Mucosa of descending colon (tissue), 3 donors: ENCODE data around the gene NCMAP. TPM values are rescaled to one million over a fixed set of nuclear protein-coding genes. Genes with fewer than 3 reads are reported as not detected.

Experiments used
- ATAC-seq: fragments of 200-7000 bp; cut with Tn5 transposase; one replicate; pipeline ENCODE4 v1.9.1; 2020; ENCODE audit warnings: mild to moderate bottlenecking, moderate library complexity
- DNase-seq, 3 donors: peaks; one replicate each; pipeline ENCODE4 v3.0.0-alpha.2; 2020
- H3K36me3 ChIP-seq: fragments of 200-600 bp; one replicate; pipeline ENCODE4 v1.8.0; 2021; ENCODE audit warnings: low read depth, mild to moderate bottlenecking
- H3K4me1 ChIP-seq: fragments of 200-600 bp; one replicate; pipeline ENCODE4 v1.8.0; 2021; ENCODE audit warnings: low read depth, mild to moderate bottlenecking
- H3K4me3 ChIP-seq: fragments of 200-600 bp; one replicate; pipeline ENCODE4 v1.8.0; 2021; ENCODE audit warnings: mild to moderate bottlenecking
- H3K9me3 ChIP-seq: fragments of 200-600 bp; one replicate; pipeline ENCODE4 v1.8.0; 2021; ENCODE audit warnings: mild to moderate bottlenecking
- intact Hi-C, 2 donors: fragments of 100-400 bp; cut with DNase I in 1 of 2; cut with micrococcal nuclease in 1 of 2; formaldehyde crosslinking; loops; one replicate each; pipeline versions ENCODE4 v1.11.0 to v1.11.1; 2022; cut with DNase I, micrococcal nuclease
- total RNA-seq, 3 donors: library from RNA; stranded (reverse); fragmentation: NEBNext Ultra II Directional in 2 of 3; extraction: Animal tissue kit (Norgen Biotek cat#: 25700) in 2 of 3; gene quantifications; one replicate each; pipeline versions ENCODE4 v1.2.1 to v1.2.4, GENCODE V29; 2021 to 2023
- TF ChIP-seq, protein P1 (sequence below): fragments of 200-600 bp; IDR thresholded peaks from one replicate; pipeline ENCODE4 v1.8.0; 2022; ENCODE audit warnings: antibody characterized with exemption, mild to moderate bottlenecking
- donor health status: DM: no; HTN: no; CAD: no; lungs with moderate emphysema.
- donor health status: DM: no; HTN: no; CAD: no.
- donor health status: DM: no; HTN: yes; CAD: no.

Gene NCMAP
- total RNA-seq, 3 donors from 2014 or later, result 0.60 to 1.9 (median 1.9) TPM

- Histone ChIP-seq H3K36me3 (no peaks in the 10 kb centered on the region), H3K4me1 (no peaks in the 10 kb centered on the region), H3K9me3 (no peaks in the 10 kb centered on the region), H3K4me3 (no peak overlapping the region)
- TF ChIP-seq, protein P1, sequence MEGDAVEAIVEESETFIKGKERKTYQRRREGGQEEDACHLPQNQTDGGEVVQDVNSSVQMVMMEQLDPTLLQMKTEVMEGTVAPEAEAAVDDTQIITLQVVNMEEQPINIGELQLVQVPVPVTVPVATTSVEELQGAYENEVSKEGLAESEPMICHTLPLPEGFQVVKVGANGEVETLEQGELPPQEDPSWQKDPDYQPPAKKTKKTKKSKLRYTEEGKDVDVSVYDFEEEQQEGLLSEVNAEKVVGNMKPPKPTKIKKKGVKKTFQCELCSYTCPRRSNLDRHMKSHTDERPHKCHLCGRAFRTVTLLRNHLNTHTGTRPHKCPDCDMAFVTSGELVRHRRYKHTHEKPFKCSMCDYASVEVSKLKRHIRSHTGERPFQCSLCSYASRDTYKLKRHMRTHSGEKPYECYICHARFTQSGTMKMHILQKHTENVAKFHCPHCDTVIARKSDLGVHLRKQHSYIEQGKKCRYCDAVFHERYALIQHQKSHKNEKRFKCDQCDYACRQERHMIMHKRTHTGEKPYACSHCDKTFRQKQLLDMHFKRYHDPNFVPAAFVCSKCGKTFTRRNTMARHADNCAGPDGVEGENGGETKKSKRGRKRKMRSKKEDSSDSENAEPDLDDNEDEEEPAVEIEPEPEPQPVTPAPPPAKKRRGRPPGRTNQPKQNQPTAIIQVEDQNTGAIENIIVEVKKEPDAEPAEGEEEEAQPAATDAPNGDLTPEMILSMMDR, result no peak
- intact Hi-C loops, result no loop called here
- ATAC-seq (no peak), DNase-seq (no peak)
Observed at GRCh38 chr1:24600551-24600950, 44.7 kb downstream of the NCMAP start.

DNA sequence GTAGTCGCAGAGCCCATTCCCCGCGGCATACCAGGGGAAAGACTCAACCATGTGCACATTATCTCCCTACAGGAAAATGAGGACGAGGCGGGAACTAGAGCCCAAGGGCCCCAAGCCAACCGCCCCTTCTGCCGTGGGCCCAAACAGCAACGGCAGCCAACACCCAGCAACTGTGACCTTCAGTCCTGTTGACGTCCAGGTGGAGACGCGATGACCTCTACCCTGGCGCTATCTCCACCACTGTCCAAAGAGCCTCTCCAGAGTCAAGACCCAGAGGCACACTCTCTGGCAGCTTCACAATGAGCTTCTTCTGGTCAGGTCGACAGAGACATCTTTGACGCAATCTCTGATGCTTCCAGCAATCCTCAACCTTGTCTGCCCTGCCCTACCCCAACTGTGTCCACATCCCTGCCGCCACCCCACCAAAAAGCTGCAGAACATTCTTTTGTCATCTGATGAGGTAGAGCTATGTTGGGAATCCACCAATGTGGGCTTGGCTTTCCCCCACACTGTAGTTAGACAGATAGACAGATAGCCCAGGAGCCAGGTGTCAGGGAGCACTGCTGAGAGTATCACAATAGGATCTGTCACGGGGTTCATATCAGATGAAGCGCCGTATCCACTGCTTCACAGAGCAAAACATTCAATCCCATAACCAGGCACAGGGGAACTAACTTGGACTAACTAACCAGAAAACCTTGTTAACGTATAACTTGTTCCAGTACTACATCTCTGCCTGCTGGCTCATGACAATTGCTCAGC is 49.8 kb downstream of the NCMAP start:
- Histone ChIP-seq H3K9me3 (no peaks in the 10 kb centered on the region), H3K4me3 (no peak overlapping the region), H3K36me3 (no peaks in the 10 kb centered on the region), H3K4me1 (no peaks in the 10 kb centered on the region)
- intact Hi-C loops, result no loop called here
- DNase-seq, result no peak
- TF ChIP-seq, protein P1, result no peak
- no peak for ATAC-seq

GRCh38 chr1:24606296-24606605 is 50.4 kb downstream of the NCMAP start:
- TF ChIP-seq, protein P1, result no peak
- intact Hi-C loops, result no loop called here
- H3K36me3 ChIP-seq, result no peaks in the 10 kb centered on the region
- H3K4me3 ChIP-seq, result no peak overlapping the region
- DNase-seq, result no peak
- no peak for ATAC-seq
- H3K4me1 ChIP-seq, result no peaks in the 10 kb centered on the region
- H3K9me3 ChIP-seq, result no peaks in the 10 kb centered on the region

DNA sequence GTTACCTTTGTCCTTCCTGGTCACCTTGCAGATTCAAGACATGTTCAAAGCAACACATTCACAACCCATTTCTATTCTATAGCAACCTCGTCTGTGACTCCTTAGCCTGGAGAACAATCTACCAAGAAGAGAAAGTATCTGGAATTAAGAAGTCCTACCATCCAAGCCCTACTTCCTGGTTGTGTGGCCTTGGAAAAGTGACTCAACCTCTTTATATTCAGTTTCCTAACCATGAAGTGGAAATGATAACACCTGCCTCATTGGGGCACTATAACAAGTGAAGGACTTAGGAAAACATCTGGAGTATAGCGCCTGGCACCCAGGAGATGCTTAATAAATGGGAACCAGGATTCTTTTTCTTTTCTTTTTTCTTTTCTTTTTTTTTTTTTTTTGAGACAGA is 50.7 kb downstream of the NCMAP start:
- TF ChIP-seq, protein P1, result no peak
- Histone ChIP-seq H3K4me3 (no peak overlapping the region), H3K36me3 (no peaks in the 10 kb centered on the region), H3K4me1 (no peaks in the 10 kb centered on the region), H3K9me3 (no peaks in the 10 kb centered on the region)
- intact Hi-C loops, result no loop called here
- ATAC-seq, result no peak
- DNase-seq, result no peak

DNA sequence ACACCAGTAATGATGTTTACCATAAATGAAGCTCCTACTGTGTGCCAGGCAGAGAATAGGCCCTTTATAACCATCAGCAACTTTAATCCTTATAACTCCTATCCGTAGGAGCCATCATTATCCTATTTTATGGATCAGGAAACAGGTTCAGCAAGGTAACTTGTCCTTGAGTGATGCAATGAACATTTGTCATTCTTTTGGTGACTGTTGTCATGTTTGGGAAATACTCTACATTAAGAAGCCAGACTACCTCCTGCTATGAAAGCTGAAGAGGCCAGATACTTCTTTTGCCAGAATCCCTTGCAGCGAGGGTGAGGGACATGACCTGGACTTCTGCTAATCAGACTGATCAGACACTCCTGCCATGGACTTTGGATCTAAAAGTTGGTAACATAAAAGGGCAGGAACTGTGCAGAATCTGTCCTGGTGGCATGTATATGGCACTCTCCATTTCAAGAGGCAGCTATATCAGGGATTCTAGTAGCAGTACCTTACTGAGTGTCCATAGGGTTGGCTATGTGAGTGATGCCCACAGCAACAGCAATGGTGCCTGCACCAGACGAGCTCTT is 54.1 kb downstream of the NCMAP start:
- intact Hi-C loops, result no loop called here
- TF ChIP-seq, protein P1, result no peak
- no peaks in the 10 kb centered on the region for H3K4me1 ChIP-seq
- DNase-seq, result no peak
- peak; percentile 59 for ATAC-seq
- no peaks in the 10 kb centered on the region for H3K9me3 ChIP-seq
- H3K36me3 ChIP-seq, result no peaks in the 10 kb centered on the region
- H3K4me3 ChIP-seq, result no peak overlapping the region
